HepG2 (cell line): ENCODE measurements around the gene RNU6-1. TPM values are rescaled to one million over a fixed set of nuclear protein-coding genes. Genes with fewer than 3 reads are reported as not detected.

Experiments
- ATF1 ChIP-seq: IDR thresholded peaks from 2 replicates; pipeline ENCODE4 v1.6.1; 2016; ENCODE audit warnings: mild to moderate bottlenecking, control low read depth
- ATM ChIP-seq: fragments of 450-650 bp; IDR thresholded peaks from 2 replicates; pipeline ENCODE4 v1.7.1; 2017; ENCODE audit warnings: mild to moderate bottlenecking, borderline replicate concordance
- CBFB ChIP-seq: sonication (generic); formaldehyde crosslinking; IDR thresholded peaks from 2 replicates; pipeline ENCODE4 v1.4.0; 2020; ENCODE audit warnings: missing genetic modification reagents
- GABPA ChIP-seq, 2 experiments: IDR thresholded peaks; 2 replicates each; pipeline ENCODE4 v1.6.1; 2011 to 2016; ENCODE audit warnings: low read depth in 2 of 2, low read length in 1 of 2, missing biosample characterization in 1 of 2, missing genetic modification characterization in 1 of 2
- GPN1 ChIP-seq: sonication (generic); formaldehyde crosslinking; IDR thresholded peaks from 2 replicates; pipeline ENCODE4 v1.5.1; 2020; ENCODE audit warnings: missing genetic modification reagents, borderline replicate concordance
- GZF1 ChIP-seq: sonication (generic); formaldehyde crosslinking; IDR thresholded peaks from 2 replicates; pipeline ENCODE4 v1.5.1; 2020; ENCODE audit warnings: mild to moderate bottlenecking, missing genetic modification reagents
- HIC2 ChIP-seq: sonication (generic); formaldehyde crosslinking; IDR thresholded peaks from 2 replicates; pipeline ENCODE4 v1.9.0; 2022; ENCODE audit warnings: low read depth, missing genetic modification reagents
- JARID2 ChIP-seq: sonication (generic); formaldehyde crosslinking; IDR thresholded peaks from 2 replicates; pipeline ENCODE4 v1.8.1; 2023; ENCODE audit warnings: missing genetic modification reagents, inconsistent platforms; ENCODE audit not compliant: insufficient replicate concordance
- KAT8 ChIP-seq: IDR thresholded peaks from 2 replicates; pipeline ENCODE4 v1.6.1; 2016; ENCODE audit warnings: missing genetic modification reagents, missing compliant biosample characterization
- PAWR ChIP-seq: sonication (generic); formaldehyde crosslinking; IDR thresholded peaks from 2 replicates; pipeline ENCODE4 v1.4.0; 2020; ENCODE audit warnings: missing genetic modification reagents, mild to moderate bottlenecking, borderline replicate concordance
- PITX1 ChIP-seq: sonication (generic); formaldehyde crosslinking; IDR thresholded peaks from 2 replicates; pipeline ENCODE4 v1.5.1; 2020; ENCODE audit warnings: mild to moderate bottlenecking, missing genetic modification reagents
- PLSCR1 ChIP-seq: sonication (generic); formaldehyde crosslinking; IDR thresholded peaks from 2 replicates; pipeline ENCODE4 v1.5.0; 2020; ENCODE audit warnings: missing genetic modification reagents, mild to moderate bottlenecking, borderline replicate concordance
- POLR2G ChIP-seq: fragments of 200-400 bp; formaldehyde crosslinking; IDR thresholded peaks from 2 replicates; pipeline ENCODE4 v1.6.1; 2018; ENCODE audit warnings: mild to moderate bottlenecking, low read depth, low read length, moderate library complexity
- PREB ChIP-seq: sonication (generic); formaldehyde crosslinking; IDR thresholded peaks from 2 replicates; pipeline ENCODE4 v1.4.0; 2020; ENCODE audit warnings: missing genetic modification reagents
- SIN3A ChIP-seq: IDR thresholded peaks from 2 replicates; pipeline ENCODE4 v1.6.1; 2011; ENCODE audit warnings: low read depth, mild to moderate bottlenecking, control low read depth, low read length, borderline replicate concordance
- SRY ChIP-seq: sonication (generic); formaldehyde crosslinking; IDR thresholded peaks from 2 replicates; pipeline ENCODE4 v1.8.0; 2022; ENCODE audit warnings: mild to moderate bottlenecking, missing genetic modification reagents
- TOPORS ChIP-seq: sonication (generic); formaldehyde crosslinking; IDR thresholded peaks from 2 replicates; pipeline ENCODE4 v1.8.0; 2023; ENCODE audit warnings: mild to moderate bottlenecking, missing genetic modification reagents
- USF2 ChIP-seq, 2 experiments: sonication (generic) in 1 of 2; formaldehyde crosslinking in 1 of 2; IDR thresholded peaks; 2 replicates each; pipeline versions ENCODE4 v1.5.1 to v1.6.1; 2011 to 2020; ENCODE audit warnings: borderline replicate concordance in 1 of 2, low read depth in 1 of 2, low read length in 1 of 2, mild to moderate bottlenecking in 1 of 2, missing genetic modification reagents in 1 of 2, moderate library complexity in 1 of 2
- ZNF143 ChIP-seq: sonication (generic); formaldehyde crosslinking; IDR thresholded peaks from 2 replicates; pipeline ENCODE4 v1.4.0; 2020; ENCODE audit warnings: missing genetic modification reagents
- ZNF30 ChIP-seq: sonication (generic); formaldehyde crosslinking; IDR thresholded peaks from 2 replicates; pipeline ENCODE4 v1.5.0; 2020; ENCODE audit warnings: mild to moderate bottlenecking, missing genetic modification reagents
- ZNF552 ChIP-seq: sonication (generic); formaldehyde crosslinking; IDR thresholded peaks from 2 replicates; pipeline ENCODE4 v1.9.0; 2022; ENCODE audit warnings: missing genetic modification reagents, mild to moderate bottlenecking, borderline replicate concordance
- ZNF567 ChIP-seq: sonication (generic); formaldehyde crosslinking; IDR thresholded peaks from 2 replicates; pipeline ENCODE4 v1.8.1; 2023; ENCODE audit warnings: mild to moderate bottlenecking, missing genetic modification reagents, borderline replicate concordance
- polyA plus RNA-seq, 8 experiments: library from polyadenylated mRNA; depleted of rRNA in 3 of 8; stranded (reverse) in 7 of 8; unstranded in 1 of 8; fragments of >200 nt; fragmentation: Illumina TruSeq in 4 of 8; extraction: Trizol in 4 of 8; gene quantifications; 2 replicates each; pipeline versions ENCODE4 v1.2.1 to v1.2.3, GENCODE V29; 2011 to 2016; ENCODE audit warnings: low read depth in 4 of 8, missing spikeins in 1 of 8, mixed read lengths in 1 of 8; ENCODE audit not compliant: insufficient read depth in 1 of 8
- total RNA-seq, 5 experiments: library from RNA; depleted of rRNA; stranded (reverse); fragments of >200 nt; fragmentation: Illumina TruSeq; extraction: Trizol; gene quantifications; 2 replicates each; pipeline ENCODE4 v1.2.3, GENCODE V29; 2016; ENCODE audit warnings: low read depth in 1 of 5

The RNU6-1 gene
- total and polyA plus RNA-seq, 2 of the 13 experiments (the other 11 are each of a cell fraction or from before 2014, with no cell fraction given): under 0.01 TPM; not detected in 1

- TF ChIP-seq PLSCR1 (CRISPR knock-in tag): no peak
- TF ChIP-seq GABPA (IDR thresholded peaks at IDR 0.05; ENCODE audit: low read depth, low read length): no peak
- 0 out of 2 replicates have a peak, but pooled peaks have one; percentile 36 for TF ChIP-seq GABPA (CRISPR knock-in tag; IDR thresholded peaks at IDR 0.05; ENCODE audit: low read depth)
- TF ChIP-seq PAWR (CRISPR knock-in tag): no peak
- TF ChIP-seq ZNF143 (CRISPR knock-in tag): peak; percentile 86
- TF ChIP-seq ATF1: peak; percentile 27; the same call in 1 of the 2 replicates
- TF ChIP-seq ATM: no peak
- TF ChIP-seq ZNF30 (CRISPR knock-in tag): no peak
- no peak for TF ChIP-seq HIC2 (CRISPR knock-in tag)
- peak; percentile 96 for TF ChIP-seq USF2 (IDR thresholded peaks at IDR 0.05; ENCODE audit: low read depth, low read length)
- peak; percentile 97; the same call in 1 of the 2 replicates for TF ChIP-seq USF2 (CRISPR knock-in tag; IDR thresholded peaks at IDR 0.05; ENCODE audit: borderline replicate concordance)
- 0 out of 2 replicates have a peak, but pooled peaks have one; percentile 26 for TF ChIP-seq ZNF567 (CRISPR knock-in tag)
- TF ChIP-seq PREB (CRISPR knock-in tag): 0 out of 2 replicates have a peak, but pooled peaks have one; percentile 39
- no peak for TF ChIP-seq ZNF552 (CRISPR knock-in tag)
- peak; percentile 71 for TF ChIP-seq KAT8 (CRISPR knock-in tag)
- 0 out of 2 replicates have a peak, but pooled peaks have one; percentile 62 for TF ChIP-seq SRY (CRISPR knock-in tag)
- TF ChIP-seq CBFB: no peak; the same call in 1 of the 2 replicates
- TF ChIP-seq GZF1 (CRISPR knock-in tag): no peak; the same call in 1 of the 2 replicates
- peak; percentile 88 for TF ChIP-seq POLR2G
- no peak for TF ChIP-seq GPN1 (CRISPR knock-in tag)
- peak; percentile 66; the same call in 1 of the 2 replicates for TF ChIP-seq PITX1
- TF ChIP-seq TOPORS (CRISPR knock-in tag): 0 out of 2 replicates have a peak, but pooled peaks have one; percentile 51
- TF ChIP-seq JARID2 (CRISPR knock-in tag): no peak
- no peak for TF ChIP-seq SIN3A
Measured at GRCh38 chr15:67839929-67840748, at the start of gene RNU6-1 (continued).
